Natural killer cell (primary cell): ENCODE data around the gene TXNRD3. TPM values are rescaled to one million over a fixed set of nuclear protein-coding genes. Genes with fewer than 3 reads are reported as not detected.

Experiments
- ATAC-seq, 3 donors: fragments of 150-1000 bp in 2 of 3; fragments of 200-7000 bp in 1 of 3; cut with Tn5 transposase; 1 replicate in 1 of 3; 2 replicates in 2 of 3; pipeline ENCODE4 v1.10.0; 2021; ENCODE audit warnings: mild to moderate bottlenecking in 2 of 3, moderate library complexity in 2 of 3
- DNase-seq, 2 donors: peaks; one replicate each; pipeline versions ENCODE4 v3.0.0 to v3.0.0-alpha.2; 2013 to 2021; ENCODE audit warnings: mixed read lengths in 1 of 2
- H3K27ac ChIP-seq: one replicate; pipeline ENCODE4 v1.5.1; 2013; ENCODE audit warnings: mild to moderate bottlenecking, low read length
- H3K27me3 ChIP-seq: one replicate; pipeline ENCODE4 v1.6.1; 2013; ENCODE audit warnings: low read length; ENCODE audit not compliant: control insufficient read depth, insufficient read depth
- H3K36me3 ChIP-seq: one replicate; pipeline ENCODE4 v1.6.1; 2013; ENCODE audit warnings: low read length; ENCODE audit not compliant: control insufficient read depth, insufficient read depth
- H3K4me1 ChIP-seq: one replicate; pipeline ENCODE4 v1.6.1; 2013; ENCODE audit warnings: low read length; ENCODE audit not compliant: control insufficient read depth, insufficient read depth
- H3K4me3 ChIP-seq: one replicate; pipeline ENCODE4 v1.5.1; 2013; ENCODE audit warnings: low read length
- H3K9me3 ChIP-seq: one replicate; pipeline ENCODE4 v1.6.1; 2013; ENCODE audit warnings: low read length; ENCODE audit not compliant: control insufficient read depth, insufficient read depth
- H3K27ac Mint-ChIP-seq, 2 donors: one replicate each; pipeline ENCODE4 v1.8.0; 2022; ENCODE audit warnings: mild to moderate bottlenecking in 2 of 2, mixed read lengths in 2 of 2, moderate library complexity in 1 of 2
- H3K27me3 Mint-ChIP-seq, 2 donors: one replicate each; pipeline ENCODE4 v1.8.0; 2022; ENCODE audit warnings: low read depth in 2 of 2, mixed read lengths in 2 of 2
- H3K36me3 Mint-ChIP-seq: one replicate; pipeline ENCODE4 v1.8.0; 2022; ENCODE audit warnings: mixed read lengths
- H3K4me1 Mint-ChIP-seq, 2 donors: one replicate each; pipeline ENCODE4 v1.8.0; 2022; ENCODE audit warnings: mixed read lengths in 2 of 2
- H3K4me3 Mint-ChIP-seq: one replicate; pipeline ENCODE4 v1.8.0; 2022; ENCODE audit warnings: mild to moderate bottlenecking, moderate library complexity, mixed read lengths
- H3K9me3 Mint-ChIP-seq, 2 donors: one replicate each; pipeline ENCODE4 v1.8.0; 2022; ENCODE audit warnings: mixed read lengths in 2 of 2
- WGBS: methylation state at CpG from one replicate; pipeline ENCODE4 v1.1.7; 2013; ENCODE audit warnings: missing lambda C conversion rate; ENCODE audit not compliant: insufficient coverage; 5-methylcytosine and 5-hydroxymethylcytosine counted together
- intact Hi-C: fragments of 100-400 bp; cut with micrococcal nuclease; formaldehyde crosslinking; loops from one replicate; pipeline ENCODE4 v1.14.2; 2022
- total RNA-seq, 4 donors: library from RNA; stranded (reverse); fragments of 120-200 nt in 1 of 4; gene quantifications; one replicate each; pipeline versions ENCODE4 v1.2.3 to v1.2.4, GENCODE V29; 2013 to 2022
- TF ChIP-seq, protein P1 (sequence below): fragments of 200-600 bp; IDR thresholded peaks from one replicate; pipeline ENCODE4 v1.8.0; 2022; ENCODE audit warnings: antibody characterized with exemption

TXNRD3 gene
- total RNA-seq, 3 donors from 2014 or later (not counting 1 experiment from before 2014, with no cell fraction given), result 0.77 to 1.1 (median 0.80) TPM

DNA sequence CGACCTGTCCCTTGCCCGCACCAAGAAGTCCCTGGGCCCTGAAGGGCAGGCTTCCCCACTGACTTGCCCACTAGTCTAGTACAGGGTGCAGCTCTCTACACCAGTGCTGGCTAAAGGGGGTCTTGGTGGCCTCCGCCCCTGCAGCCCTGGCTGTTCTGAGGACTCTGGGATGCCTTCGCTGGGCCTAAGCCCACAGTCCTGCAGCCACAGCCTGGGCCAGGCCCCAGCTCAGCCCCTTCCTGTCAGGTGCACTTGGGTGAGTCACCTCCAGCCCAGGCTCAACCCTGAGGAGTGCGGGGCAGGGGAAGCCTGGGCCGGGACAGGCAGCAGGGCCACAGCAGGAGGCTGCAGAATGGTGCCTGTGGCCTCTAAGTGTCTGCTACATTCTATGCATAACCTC, 97.2 kb downstream of the TXNRD3 start:
- H3K4me1 Mint-ChIP-seq, result no peaks in the 10 kb centered on the region
- intact Hi-C loops, result no loop called here
- no peak overlapping the region for H3K27ac ChIP-seq
- peaks cover 3 to 8% of the 10 kb centered on the region in 2 donors for H3K27me3 Mint-ChIP-seq
- H3K4me1 ChIP-seq, result no peaks in the 10 kb centered on the region
- ATAC-seq, result no peak
- H3K4me3 ChIP-seq, result no peak overlapping the region
- H3K36me3 Mint-ChIP-seq, result peaks cover 7% of the 10 kb centered on the region
- DNase-seq, result no peak
- no peaks in the 10 kb centered on the region for H3K9me3 ChIP-seq
- TF ChIP-seq, protein P1, sequence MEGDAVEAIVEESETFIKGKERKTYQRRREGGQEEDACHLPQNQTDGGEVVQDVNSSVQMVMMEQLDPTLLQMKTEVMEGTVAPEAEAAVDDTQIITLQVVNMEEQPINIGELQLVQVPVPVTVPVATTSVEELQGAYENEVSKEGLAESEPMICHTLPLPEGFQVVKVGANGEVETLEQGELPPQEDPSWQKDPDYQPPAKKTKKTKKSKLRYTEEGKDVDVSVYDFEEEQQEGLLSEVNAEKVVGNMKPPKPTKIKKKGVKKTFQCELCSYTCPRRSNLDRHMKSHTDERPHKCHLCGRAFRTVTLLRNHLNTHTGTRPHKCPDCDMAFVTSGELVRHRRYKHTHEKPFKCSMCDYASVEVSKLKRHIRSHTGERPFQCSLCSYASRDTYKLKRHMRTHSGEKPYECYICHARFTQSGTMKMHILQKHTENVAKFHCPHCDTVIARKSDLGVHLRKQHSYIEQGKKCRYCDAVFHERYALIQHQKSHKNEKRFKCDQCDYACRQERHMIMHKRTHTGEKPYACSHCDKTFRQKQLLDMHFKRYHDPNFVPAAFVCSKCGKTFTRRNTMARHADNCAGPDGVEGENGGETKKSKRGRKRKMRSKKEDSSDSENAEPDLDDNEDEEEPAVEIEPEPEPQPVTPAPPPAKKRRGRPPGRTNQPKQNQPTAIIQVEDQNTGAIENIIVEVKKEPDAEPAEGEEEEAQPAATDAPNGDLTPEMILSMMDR, result no peak
- H3K36me3 ChIP-seq, result no peaks in the 10 kb centered on the region
- H3K27ac Mint-ChIP-seq, result no peak overlapping the region
- no peak overlapping the region for H3K4me3 Mint-ChIP-seq
- WGBS, result 89% methylated on average over 6 of the region's 6 CpGs
- no peaks in the 10 kb centered on the region for H3K27me3 ChIP-seq
- H3K9me3 Mint-ChIP-seq, result peaks cover 2 to 3% of the 10 kb centered on the region in 2 donors

DNA sequence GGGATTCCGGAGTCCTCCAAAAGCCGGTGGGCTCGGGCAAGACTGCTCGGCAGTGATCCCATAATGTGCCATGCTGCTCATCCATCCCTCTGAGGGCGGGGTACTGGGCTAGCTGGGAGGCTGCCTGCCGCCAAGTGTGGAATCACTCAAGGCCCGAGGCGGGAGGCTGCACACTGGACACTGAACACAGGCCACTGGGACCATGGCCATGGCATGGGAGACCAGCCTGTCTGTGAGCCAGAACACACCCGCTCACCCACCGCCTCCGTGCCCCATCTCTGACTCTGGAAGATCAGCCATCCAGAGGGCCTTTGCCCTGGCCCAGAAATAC, 97.5 kb downstream of the TXNRD3 start:
- no peak for ATAC-seq
- Mint-ChIP-seq H3K27ac (no peak overlapping the region), H3K27me3 (peaks cover 3 to 8% of the 10 kb centered on the region in 2 donors), H3K36me3 (peaks cover 7% of the 10 kb centered on the region), H3K4me1 (no peaks in the 10 kb centered on the region), H3K4me3 (no peak overlapping the region), H3K9me3 (peaks cover 2 to 3% of the 10 kb centered on the region in 2 donors)
- Histone ChIP-seq H3K9me3 (no peaks in the 10 kb centered on the region), H3K27me3 (no peaks in the 10 kb centered on the region), H3K27ac (no peak overlapping the region), H3K36me3 (no peaks in the 10 kb centered on the region), H3K4me1 (no peaks in the 10 kb centered on the region), H3K4me3 (no peak overlapping the region)
- DNase-seq, result peak in 1 of 2 donors; percentile 9
- TF ChIP-seq, protein P1, result no peak
- 95% methylated on average over 11 of the region's 11 CpGs for whole genome bisulfite sequencing
- intact Hi-C loops, result no loop called here

Other genes starting within 250 kb of the TXNRD3 start
- 10 to 100 TPM; 56.1 to 70.2 (median 68.4) TPM for gene ZXDC, start 179.2 kb downstream of the TXNRD3 start, total RNA-seq
- not detected for gene UROC1, start 137.4 kb downstream of the TXNRD3 start, total RNA-seq
- gene CHST13, start 131.0 kb downstream of the TXNRD3 start, total RNA-seq, result under 1 TPM in 2 of 3 donors, not detected in 1; 0.19 to 0.20 TPM
- not detected for gene C3orf22, start 96.2 kb downstream of the TXNRD3 start, total RNA-seq
- 1 to 10 TPM; 5.3 to 9.9 (median 8.3) TPM for gene CHCHD6, start 49.1 kb upstream of the TXNRD3 start, total RNA-seq